AG20443 (cell line): ENCODE data around the gene TBC1D9B.

Experiments used
- DNase-seq: peaks from one replicate; pipeline ENCODE4 v3.0.0; 2012; ENCODE audit warnings: low spot score, mixed read lengths

The TBC1D9B gene

GRCh38 chr5:179869641-179870402 is 37.9 kb downstream of the TBC1D9B start:
- no peak for DNase-seq

- no peak for DNase-seq
Measured at GRCh38 chr5:179869101-179869500, 38.6 kb downstream of the TBC1D9B start.

- no peak for DNase-seq
Measured at GRCh38 chr5:179868541-179868940, 39.2 kb downstream of the TBC1D9B start.

- DNase-seq, result no peak
Measured at GRCh38 chr5:179867476-179867875, 40.2 kb downstream of the TBC1D9B start.

- DNase-seq, result no peak
Measured at GRCh38 chr5:179867079-179867465, 40.6 kb downstream of the TBC1D9B start.

- peak; percentile 5 for DNase-seq
Measured at GRCh38 chr5:179866241-179867078, 41.2 kb downstream of the TBC1D9B start.

GRCh38 chr5:179865491-179866240 is 42.0 kb downstream of the TBC1D9B start:
- no peak for DNase-seq

GRCh38 chr5:179864686-179865085 is 43.0 kb downstream of the TBC1D9B start:
- peak; percentile 2 for DNase-seq

- no peak for DNase-seq
Measured at GRCh38 chr5:179863449-179864085, 44.1 kb downstream of the TBC1D9B start.

- no peak for DNase-seq
Measured at GRCh38 chr5:179862891-179863290, 44.8 kb downstream of the TBC1D9B start.

GRCh38 chr5:179862296-179862695 is 45.4 kb downstream of the TBC1D9B start:
- no peak for DNase-seq

GRCh38 chr5:179860301-179860700 is 47.4 kb downstream of the TBC1D9B start:
- DNase-seq, result no peak

- DNase-seq, result peak; percentile 100
Measured at GRCh38 chr5:179858586-179859427, 48.9 kb downstream of the TBC1D9B start, which contains the start of gene MRNIP. Gene MRNIP (minus strand): TSS chr5:179858817. CDS start chr5:179858796, 21 bp downstream.

- peak; percentile 55 for DNase-seq
Measured at GRCh38 chr5:179858241-179858585, 49.5 kb downstream of the TBC1D9B start.

GRCh38 chr5:179854356-179854755 is 53.3 kb downstream of the TBC1D9B start:
- no peak for DNase-seq

GRCh38 chr5:179852993-179853547 is 54.6 kb downstream of the TBC1D9B start:
- no peak for DNase-seq

GRCh38 chr5:179841621-179842020 is 66.1 kb downstream of the TBC1D9B start:
- no peak for DNase-seq

GRCh38 chr5:179840766-179841165 is 66.9 kb downstream of the TBC1D9B start:
- DNase-seq, result no peak

- DNase-seq, result no peak
Measured at GRCh38 chr5:179840321-179840720, 67.4 kb downstream of the TBC1D9B start.

- DNase-seq, result no peak
Measured at GRCh38 chr5:179839328-179840256, 68.1 kb downstream of the TBC1D9B start.
